NCI-H2196 (cell line): ENCODE results near the gene ANK3.

Source experiments
- DNase-seq: peaks from one replicate; lab custom pipeline; 2025; ENCODE audit not compliant: unreplicated experiment; lab: John Stamatoyannopoulos, UW

Gene ANK3

DNA sequence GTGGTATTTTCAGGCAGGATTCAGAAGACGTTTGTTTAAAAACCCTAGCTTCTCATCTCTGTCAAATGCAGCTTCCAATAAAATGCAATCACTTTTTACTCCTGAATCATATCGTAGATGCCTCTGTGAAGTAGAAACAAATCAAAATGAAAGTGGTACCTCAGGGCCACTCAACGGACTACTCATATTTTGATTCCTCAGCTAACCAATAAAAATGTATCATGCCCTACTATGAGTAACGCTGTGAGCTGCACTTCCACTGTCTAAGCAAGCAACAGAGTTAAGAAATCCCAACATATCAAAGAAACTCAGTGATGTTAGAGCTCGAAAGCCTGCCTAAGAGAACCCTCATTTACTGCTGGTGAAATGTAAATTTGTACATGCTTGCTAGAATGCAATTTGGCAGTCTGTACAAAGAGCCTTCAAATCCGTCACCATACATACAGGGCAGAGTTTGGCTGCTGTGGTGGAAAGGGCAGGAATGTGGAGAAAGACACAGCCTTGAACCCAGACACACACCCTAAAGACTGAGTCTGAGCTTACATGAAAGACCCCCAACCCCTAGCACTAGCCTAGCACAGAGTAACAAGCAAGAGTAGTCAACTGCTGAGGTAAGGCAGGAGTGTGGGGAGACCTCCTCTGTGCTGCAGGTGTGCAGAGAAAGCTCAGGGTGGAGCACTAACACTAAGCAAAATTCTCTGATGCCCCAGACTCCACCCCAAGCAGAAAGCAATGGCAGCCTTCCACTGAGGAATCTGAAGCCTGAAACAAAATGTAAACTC lies 151.5 kb downstream of the ANK3 start:
- no peak for DNase-seq

DNA sequence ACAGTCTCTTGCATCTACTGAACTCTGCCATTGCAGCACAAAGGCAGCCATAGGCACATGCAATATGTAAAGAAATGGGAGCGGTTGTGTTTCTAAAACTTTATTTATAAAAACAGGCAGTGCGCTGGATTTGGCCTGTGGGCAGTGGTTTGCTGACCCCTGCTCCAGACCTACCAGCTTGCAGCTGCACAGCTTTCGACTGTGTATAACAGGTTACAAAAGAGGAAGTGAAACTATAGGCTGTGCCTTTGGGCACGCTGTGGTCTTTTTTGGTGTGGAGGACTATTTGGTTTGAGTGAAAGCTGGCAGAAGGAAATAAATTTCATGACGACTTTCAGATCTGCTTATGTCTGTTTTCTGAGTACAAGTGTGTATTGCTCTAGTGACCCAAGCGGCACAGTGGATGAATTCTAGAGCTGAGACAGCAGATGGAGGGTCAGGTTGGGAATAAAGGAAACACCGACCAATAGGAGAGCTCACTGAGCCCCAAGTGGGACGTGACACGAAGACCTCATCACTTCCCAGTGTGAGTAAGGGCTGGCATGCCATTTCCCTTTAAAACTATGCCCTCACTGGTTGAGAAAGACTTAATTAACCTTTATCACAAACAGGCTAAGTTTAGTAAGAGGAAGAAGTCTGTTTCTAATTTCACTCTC lies 152.7 kb downstream of the ANK3 start:
- no peak for DNase-seq

DNA sequence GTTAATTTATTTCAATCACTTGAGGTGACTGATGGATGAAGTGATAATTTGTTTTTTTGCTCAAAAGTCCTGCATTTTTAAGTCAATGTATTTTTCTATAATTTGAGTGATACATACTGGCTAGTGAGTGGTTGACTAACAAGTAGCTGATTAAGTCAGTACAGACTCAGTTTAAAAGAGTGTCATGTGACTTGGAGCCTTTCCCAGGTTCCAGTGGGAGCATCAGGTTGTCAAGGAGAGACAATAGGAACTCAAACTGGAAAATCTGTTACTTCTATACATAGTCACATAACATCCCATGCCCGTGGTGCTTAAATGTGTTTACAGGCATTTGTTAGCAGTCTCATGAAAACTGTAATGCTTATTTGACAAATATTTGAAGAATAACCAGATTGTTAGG lies 154.7 kb downstream of the ANK3 start:
- no peak for DNase-seq

DNA sequence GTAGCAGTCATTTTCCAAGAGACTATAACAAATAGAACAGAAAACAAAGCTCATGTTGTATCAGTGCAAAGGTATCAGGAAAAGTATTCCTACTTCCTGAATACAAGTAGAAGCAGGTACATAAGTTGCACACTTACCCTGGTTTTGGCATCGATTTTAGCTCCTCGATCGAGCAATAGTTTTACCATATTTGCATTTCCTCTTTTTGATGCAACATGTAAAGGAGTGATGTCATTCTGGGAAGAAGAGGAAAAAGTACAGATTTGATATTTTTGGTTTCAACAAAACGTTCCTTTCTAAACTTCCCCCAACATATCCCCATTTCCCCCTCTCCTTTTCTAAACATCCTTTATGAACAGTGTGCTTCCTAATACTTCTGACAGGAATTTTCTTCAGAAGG lies 155.1 kb downstream of the ANK3 start:
- DNase-seq: no peak

DNA sequence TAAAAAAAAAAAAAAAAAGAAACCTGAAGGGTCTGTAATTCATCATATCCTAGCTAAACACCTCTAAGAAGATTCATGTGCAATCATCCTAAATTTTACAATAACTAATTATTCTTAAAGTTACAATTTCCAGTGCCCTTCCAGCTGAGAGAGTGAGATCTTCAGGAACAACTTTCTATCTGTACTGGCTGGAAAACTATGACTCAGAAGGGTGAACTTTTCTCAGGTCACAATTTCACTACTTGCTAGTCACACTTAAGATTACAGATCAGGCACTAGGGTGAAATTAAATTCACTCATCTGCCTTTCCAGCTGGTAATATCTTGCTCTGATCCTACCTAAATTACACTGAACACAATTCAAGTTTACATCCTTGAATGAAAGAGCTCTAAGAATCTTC lies 158.8 kb downstream of the ANK3 start:
- no peak for DNase-seq

DNA sequence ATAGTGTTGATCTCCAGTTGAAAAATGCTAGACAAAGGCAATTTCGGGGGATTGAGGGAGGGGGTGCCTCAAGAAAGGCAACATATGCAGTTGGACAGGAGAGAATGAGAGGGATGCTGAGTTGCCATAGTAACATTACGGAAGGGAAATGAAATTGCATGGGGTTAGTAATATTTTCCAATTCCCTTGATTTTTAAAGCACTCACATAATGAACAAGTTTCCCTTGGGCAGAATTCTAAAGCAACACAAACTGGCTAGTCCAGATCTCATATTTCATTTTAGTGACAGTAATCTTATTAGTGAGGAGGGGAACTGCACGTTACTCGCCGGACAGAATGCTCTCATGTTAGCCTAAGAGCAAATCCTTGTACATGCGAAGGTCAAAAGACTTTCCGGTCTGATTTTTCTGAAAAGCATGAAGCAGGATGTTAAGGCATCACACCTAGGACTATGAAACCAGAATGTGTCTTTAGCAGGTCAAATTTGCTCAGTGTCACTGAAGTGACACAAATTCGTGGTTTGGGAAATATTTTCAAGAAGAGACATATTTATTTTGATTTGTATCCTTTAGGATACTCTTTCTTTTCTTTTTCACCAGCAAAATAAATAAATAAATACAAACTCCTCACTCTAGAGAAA lies 165.5 kb downstream of the ANK3 start:
- no peak for DNase-seq

DNA sequence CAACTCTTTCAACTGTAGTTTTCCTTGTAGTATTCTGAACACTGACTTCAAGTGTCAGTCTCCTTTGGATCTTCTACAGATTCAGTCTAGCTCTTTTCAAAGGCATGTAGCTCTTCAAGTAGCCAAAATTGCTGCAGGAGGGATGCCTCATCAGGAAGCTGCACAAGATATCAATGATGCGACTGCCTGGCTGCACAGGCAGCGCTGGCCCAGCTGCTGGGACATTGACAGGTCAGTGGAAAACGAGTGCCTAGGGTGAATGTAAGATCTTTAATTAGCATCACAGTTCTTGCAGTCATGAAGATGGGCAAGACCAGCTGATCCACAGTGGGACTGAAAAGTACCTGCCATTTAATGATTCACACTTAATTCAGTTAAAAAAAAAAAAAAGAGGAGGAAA lies 167.6 kb downstream of the ANK3 start:
- no peak for DNase-seq

DNA sequence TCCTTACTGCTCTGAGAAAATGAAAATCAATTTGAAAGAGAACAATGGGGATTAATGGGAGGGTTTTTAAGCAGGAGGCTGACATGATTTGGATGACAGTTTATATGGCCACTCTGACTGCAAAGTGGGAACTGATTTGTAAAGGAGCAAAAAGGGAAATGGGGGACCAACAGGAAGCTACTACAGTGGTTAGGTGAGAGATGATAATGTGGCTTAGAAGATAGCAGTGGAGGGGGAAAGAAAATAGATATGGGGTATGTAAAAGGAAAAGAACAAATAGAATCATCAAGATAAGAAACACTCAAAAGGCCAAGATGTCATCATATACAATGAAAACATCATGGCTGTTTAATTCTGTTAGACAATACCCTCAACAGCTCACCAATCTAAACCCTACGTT lies 177.5 kb downstream of the ANK3 start:
- DNase-seq: no peak

DNA sequence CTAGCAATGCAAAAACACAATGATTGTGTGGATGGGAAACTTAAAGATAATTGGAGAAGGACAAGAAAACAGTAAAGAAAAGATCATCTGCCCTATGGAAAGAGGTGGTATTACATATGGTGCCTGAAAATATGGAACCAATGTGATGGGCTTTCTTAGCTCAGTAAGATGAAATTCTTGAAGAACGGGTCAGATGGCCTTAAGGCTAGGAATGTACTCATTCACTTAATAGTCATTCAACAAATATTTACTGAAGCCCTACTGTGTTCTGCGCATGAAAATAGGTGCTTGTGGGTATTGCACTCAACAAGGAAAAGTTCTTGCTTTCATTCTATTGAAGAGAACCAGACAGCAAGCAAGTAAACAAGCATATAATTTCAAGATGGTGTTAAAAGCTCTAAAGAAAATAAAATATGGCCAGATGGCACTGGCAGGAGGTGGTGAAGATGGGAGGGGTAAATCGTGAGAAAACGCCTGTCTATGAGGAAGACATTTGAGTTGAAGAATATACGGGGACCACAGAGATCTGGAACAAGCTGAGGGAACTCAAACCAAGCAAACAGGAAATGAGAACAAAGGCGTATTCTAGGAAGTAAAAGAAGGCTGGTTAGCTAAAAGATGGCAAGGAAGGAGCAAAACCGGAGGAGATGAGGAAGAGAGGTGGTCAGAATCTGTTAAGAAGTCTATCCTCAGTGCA lies 179.7 kb downstream of the ANK3 start:
- no peak for DNase-seq

DNA sequence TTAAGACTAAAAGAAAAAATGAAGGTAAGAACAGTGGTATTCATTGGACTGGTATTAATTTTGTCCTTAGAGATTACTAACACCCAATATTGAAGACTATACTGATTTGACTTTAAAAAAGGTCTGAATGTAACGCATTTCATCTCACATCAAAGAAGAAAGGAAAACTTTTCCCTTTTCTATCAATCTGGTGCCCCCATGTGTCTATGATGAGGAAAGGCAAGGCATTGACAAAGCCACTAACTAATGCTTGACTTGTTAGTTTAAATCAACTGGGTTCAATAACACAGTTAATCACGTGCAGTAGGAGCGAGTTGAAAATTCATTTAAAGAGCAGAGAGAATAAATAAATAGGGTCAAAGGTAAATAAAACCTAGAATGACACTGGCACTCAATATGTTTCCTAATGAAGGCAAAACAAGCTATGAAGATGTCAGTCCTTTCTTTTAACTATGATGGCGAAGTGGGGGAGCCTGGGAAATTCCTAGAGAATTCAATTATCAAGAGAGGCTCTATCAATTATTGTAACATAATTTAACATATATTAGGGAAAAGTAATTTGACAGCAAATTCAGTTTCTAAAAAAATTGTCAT lies 180.9 kb downstream of the ANK3 start:
- DNase-seq: peak; percentile 11

DNA sequence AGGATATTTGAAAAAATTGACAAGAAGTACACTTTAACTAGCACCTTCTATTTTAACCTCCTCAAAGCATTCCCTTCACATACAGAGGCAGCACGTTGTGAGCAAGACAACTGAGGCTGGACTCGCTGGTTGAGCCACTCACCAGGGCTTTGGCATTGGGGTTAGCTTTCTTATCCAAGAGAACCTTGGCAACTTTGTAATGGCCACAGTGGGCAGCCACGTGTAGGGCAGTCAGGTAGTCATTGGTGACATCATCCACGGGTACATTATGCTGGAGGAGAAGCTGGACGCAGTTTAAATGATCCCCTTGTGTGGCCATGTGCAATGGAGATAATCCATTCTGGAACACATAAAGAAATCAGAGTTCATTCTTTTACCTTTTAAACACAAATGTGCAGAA lies 181.8 kb downstream of the ANK3 start:
- DNase-seq: no peak

DNA sequence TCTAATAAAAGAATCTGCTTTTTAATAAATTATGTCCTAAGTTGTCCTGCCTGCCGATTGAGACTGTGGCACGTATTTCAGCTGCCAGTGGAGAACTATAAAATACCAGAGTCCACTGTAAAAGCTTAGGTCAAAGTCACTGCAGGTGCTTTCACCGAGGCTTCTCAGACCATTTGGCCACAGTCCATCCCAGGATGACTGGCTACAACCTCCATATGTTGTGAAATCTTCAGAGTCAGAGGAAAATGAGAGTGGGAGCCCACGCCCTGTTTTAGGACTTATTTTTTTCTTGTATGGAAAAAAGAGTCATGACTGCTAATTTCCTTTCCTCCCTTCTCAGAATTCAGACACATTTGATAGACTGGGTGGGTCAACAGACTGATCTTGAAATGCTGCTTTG lies 182.9 kb downstream of the ANK3 start:
- DNase-seq: no peak

DNA sequence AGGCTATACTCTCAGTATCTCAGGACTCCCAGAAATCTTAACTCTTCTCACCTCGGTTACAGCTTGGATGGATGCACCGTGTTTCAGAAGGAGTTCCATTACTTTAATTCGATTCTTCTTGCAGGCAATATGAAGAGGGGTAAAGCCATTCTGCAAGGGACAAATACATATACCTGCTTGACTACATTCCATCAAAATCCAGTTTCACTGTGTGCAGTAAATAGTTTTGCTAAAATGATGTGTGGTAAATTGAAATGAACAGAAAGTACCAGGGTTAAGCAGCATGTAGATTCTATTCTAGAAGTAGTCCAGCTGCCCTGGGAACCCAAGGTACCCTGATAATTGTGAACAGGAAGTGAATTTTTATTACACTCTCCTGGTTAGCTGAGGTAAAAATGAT lies 183.9 kb downstream of the ANK3 start:
- DNase-seq: no peak

DNA sequence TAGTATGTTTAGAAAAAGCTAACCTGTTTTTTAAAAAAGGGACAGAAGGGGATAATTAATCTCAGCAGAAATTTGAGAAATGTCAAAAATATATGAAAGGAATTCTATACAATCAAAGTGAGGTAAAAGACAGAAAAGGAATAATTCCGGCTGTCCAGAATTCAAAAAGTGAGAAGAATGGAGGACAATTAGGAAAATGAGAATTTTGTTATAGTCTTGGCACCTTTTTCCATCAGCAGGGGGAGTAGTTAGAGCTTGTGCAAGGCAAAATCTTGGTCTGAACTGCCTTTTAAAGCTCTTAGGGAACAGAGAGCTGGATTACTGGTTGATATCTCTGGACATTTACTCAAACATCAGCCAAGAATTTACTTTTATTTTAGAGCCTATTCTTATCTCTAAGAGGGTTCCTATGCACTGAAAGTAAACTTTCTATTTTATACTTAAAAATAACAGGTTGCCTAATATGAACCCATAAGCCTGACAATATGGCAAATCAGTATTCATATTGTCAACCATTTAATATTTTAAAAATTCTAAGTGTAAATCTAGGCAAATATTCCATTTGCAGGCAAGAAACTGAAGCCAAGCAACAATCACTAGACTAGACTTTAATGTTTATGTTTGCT lies 185.6 kb downstream of the ANK3 start:
- DNase-seq: peak; percentile 3

DNA sequence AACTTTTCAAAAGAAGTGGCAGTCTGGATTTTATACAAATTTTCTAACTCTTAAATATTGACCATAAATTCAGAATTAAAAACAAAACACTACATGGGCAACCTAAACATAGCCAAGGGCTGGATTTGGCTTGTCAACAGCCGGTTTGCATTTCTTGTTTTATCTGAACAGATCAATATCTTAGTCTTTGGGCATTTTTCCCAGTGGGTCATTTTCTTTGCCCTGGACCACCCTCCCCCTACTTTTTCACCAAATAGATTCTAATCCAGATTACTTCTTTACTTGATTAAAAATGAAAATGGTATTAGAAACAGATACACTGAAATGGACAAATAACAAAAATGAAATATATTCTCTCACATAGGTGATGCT lies 189.0 kb downstream of the ANK3 start:
- no peak for DNase-seq

DNA sequence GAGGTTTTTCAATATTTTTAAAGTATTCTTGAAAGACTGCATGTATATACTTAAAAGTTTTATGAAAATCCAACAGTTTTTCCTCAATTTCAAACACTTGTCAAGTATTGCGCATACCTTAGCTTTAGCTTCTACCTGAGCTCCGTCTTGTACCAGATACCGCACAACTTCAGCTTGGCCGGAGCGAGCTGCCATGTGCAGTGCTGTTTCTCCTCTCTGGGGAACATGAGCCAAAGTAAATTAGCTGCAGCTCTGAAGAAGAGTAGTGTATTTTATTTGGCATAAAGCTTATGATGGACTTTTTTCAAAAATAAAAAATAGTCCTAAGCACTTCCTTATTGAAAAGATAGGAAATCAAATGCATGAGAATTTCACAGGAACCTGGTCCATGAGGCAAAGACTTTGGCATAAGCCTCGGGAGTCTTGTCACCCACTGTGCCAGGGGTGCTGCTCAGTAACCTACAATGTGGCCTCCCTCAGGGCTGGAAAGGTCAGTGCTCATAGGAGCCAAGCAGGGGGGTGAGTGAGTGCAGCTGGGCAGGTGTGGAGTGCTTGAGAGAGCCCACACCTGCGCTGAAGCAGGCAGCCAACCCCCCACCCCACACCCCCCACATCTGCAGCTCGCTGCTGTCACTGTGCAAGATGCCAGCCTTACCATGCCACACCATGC lies 189.5 kb downstream of the ANK3 start:
- no peak for DNase-seq

DNA sequence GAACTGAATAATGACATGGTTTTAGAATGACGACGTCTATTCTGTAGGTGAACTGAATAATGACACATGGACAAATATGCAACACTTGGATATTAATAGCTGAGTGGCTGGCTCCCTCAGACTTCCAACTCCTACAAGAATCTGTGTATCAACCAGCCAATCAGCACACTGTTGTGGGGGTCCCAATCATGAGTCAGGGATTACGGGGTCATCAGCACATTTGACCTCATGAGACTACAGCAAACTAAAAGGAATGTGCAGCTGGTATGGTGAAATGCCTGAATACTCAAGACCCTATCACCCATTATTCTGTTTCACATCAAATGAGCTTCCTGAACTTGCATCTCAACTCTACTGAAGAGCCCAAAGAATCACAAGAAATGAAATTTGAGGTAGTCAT lies 192.5 kb downstream of the ANK3 start:
- DNase-seq: no peak

DNA sequence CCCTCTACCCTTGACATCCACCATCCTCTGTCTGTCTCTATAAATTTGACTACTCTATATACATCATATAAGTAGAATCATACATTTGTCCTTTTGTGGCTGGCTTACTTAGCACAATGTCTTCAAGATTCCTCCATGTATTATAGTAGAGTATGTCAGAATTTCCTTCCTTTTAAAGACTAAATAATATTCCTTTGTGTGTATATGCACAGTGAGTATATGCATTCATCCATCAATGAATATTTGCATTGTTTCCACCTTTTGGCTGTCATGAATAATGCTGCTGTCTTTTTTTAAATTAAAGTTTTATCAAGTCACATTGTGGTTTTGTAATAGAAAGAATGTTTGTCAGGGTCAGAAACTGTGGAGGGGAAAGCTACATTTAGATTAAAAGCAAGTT lies 195.3 kb downstream of the ANK3 start:
- no peak for DNase-seq

DNA sequence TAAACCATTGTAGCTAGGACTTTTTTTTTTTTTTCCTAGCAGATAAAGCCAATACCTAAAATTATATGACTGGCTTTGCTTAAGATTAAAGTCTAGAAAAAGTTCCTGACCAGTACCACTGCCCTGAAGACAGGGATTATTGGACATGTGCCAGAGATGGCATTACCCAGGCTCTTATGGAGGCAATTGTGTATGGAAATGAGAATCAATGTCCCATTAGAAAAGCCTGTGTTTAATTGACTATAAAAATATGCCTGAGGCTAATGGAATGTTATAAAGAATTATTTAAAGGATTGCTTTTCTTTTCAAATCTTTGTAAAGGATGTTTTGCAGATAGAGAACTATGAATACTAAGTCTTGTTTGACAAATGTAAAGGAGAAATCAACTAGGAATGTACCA lies 196.7 kb downstream of the ANK3 start:
- DNase-seq: no peak

DNA sequence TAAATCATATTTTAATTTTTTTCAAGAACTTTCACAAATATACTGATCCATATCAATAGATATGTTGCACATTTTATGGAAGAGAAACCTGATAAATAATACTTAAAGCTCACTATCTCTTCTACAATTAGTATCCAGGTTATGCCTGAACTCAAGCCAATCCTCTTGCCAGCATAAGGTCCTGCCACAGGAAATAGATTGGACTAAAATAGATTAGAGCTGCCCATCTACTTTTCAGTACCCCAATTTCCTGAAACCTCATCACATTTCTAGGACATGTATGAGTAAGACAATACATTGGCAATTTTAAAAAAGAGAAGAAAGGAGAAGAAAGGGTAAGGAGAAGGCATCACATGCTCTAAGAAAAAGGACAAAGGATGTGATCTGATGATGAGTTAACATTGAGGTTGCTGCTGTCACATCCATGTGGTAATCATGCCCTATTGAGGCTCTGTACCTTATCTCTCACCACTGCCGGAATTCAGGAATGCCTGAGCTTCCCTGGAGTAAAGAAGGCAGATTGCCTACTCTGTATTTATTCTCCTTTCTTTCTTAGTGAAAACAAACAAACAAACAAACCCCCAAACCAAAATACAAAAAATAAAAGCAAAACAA lies 199.7 kb downstream of the ANK3 start:
- DNase-seq: no peak
